Activated CD4-positive, alpha-beta T cell treated with anti-CD3 and anti-CD28 coated beads for 48 hours (primary cell): Measurements from ENCODE around the gene ADCY4.
A peak's percentile ranks its signal among the peaks of the same experiment; 100 is the strongest.
"Not testable (repeated sequence)": the region's sequence is repeated elsewhere in the genome, so short reads cannot be mapped to it uniquely, and the experiment has no call there.

Experiments used
- DNase-seq: peaks from one replicate; pipeline ENCODE4 v3.0.0-alpha.2; 2020

Gene ADCY4

DNA sequence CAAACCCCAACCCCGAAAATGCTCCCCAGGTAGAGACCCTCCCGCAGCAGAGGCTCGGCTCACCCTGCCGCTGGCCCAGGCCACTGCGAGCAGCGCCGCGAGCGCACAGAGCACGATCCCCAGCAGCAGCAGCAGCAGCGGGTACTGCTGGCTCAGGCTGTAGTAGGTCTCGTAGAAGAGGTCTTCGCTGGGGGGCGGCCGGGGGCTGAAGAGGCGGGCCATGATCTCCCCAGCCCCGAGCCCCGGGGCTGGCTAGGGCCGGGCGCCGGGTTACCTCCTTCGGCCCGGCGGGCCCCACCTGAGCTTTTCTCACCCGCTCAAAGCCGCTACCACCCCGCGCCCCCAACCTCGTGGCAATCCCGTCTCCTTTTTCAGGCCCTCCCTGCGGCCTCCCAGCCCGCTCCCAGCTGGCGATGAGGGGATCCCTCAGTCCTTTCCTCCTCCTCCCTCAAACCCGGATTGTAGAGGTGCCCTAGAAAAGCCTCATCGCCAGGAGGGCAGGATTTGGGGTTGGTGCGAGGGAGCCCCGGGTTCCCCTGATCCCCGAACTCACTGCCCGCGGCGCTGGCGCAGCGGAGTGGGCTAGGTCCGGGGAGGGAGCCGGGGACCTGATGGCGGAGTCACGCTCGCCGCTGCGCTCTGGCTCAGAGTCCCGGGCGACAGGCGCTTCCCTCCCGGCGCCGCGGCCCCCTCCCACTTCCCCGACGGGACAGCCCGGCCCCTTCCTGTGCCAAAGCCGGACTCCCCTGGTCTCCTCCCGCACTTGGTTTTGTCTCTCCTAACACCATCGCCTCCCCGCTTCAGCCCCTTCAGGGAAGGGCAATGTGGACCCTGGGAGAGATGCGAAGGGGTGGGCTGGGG lies at the start of gene ADCY4:
TSS of gene ADCY4 (minus strand) at position 641 of the 861 bp plus-strand sequence. CDS start at position 222, 419 bp downstream.
- DNase-seq = peak; percentile 39

DNA sequence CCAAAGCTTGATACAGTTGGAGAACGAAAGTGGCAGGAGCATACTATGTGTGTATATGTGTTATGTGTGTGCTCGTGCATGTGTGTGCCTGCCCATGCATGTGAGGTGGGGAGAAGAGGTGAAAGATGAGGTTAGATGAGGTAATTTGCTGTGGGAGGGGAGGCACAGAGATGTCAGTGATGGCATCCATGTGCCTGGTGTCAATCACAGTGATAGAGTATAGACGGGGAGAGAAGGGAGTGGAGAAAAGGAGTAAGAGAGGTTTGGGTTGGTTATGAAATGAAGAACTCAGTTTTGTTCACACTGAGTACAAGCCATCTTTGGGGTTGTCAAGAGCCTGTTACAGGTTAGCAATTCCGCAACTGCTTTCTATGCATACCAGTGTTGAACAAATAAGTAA lies 49.3 kb upstream of the ADCY4 start:
- no peak for DNase-seq

DNA sequence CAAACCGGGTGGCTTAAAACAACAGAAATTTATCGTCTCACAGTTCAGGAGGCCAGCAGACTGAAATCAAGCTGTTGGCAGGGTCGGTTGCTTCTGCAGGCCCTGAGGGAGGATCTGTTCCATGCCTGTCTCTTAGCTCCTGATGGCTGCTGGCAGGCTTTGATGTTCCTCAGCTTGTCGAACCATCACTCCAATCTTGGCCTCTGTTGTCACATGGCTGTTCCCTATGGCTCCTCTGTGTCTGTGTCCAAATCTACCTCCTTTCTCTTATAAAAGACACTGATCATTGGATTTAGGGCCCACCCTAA lies 47.1 kb upstream of the ADCY4 start:
- no peak for DNase-seq

DNA sequence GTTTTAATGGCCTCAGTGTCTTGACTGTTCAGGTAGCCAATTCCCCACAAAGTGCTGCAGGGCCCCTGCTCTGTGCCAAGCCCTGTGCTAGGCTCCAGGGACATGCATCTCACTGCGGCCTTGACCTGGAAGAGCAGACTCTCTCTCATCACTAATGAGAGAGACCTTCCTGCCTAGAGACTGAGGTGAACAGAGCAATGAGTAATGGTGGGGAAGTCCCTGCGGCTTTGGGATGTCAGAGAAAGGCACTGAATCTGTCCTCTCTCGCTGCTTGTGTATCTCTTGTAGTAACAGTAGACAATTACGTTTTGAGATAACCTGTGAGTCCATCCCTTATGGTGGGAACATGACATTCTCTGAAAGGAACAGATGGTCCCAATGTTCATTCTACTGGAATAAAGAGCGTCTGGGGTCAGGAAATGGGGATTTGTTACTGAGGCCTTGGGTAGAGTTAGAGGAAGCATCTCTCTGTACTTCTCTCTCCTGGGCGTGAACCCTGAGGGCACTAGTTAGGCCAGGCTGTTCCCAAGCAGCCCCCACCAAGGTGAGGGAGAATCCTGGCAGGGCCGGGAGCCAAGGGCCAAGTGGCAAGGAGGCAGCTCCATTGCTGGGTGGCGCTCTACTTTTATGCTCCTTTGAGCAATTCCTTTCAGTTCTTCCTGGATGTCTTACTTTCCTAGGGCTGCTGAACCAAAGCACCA lies 46.6 kb upstream of the ADCY4 start:
- peak; percentile 22 for DNase-seq

DNA sequence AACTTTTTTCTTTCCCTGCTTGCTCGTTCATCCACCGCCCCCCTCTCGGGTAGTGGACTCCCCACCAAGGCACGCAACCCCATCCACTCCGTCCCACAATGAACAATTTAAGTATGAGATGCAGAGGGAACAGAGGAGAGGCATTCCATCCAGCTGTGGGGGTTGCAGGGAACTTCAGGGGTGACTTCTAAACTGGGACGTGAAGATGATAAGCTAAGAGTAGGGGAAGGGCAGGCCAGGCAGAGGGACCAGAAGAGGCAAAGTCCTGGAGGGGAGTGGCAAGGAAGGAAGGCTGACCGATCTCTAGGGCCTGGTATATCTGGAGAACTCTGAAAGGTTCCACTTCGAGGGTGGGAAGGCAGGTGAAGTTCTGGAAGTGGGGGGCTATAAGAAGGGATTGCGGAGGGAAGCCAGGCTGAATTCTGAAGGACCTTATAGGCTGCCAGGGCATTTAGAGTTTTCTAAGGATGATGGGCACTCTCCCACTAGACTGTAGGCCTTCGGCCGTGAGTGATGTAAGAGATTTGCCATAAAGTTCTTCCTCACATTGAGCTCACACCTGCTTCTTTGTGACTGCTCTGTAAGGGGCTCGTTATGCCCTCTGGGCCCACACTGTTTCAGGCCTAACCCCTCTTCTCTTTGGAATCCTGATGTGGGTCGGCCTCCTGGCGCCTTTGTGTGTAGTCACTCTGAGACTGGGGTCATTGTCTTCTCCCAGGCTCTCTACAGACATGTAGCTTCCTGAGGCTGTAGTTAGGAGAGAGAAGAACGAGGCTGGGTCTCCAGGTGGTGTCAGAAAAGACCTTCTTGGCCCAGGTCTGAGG lies 45.2 kb upstream of the ADCY4 start:
- DNase-seq = no peak

DNA sequence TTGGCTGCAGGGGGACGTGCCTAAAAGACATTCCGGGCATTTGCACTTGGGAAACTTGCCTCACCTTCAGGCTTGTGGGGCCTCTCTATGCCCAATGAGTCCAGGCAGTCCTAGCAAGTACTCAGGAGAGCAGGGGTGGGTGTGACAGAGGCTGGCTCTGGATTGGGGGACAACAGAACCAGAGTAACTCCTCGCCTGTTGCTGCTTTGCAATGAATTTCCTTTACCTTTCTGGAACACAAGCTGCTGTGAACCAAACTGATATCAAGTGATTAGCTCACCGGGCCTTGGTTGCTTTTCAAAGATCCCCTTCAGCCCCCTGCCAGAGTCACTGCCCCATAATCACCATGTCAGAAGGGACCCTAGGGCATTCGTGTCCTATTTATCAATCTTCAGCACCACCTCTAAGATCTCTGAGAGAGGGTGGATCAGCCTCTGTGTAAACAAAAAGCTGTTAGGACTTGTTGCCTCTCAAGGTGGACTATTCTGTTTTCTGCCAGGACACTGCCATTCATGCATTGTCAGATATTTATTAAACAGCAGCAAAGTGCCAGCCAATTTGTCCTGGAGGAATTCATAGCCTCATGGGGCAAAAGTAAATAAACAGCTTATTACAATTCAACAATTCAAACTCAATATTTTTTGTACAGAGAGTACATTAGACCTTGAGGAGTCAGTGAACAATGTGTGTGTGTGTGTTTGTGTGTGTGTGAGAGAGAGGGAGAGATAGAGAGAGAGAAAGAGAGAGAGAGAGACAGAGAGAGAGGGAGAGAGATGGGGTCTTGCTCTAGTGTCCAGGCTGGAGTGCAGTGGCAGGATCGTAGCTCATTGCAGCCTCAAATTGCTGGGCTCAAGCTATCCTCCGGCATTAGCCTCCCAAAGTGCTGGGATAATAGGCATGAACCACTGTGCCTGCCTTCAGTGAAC lies 44.4 kb upstream of the ADCY4 start:
- DNase-seq = no peak

DNA sequence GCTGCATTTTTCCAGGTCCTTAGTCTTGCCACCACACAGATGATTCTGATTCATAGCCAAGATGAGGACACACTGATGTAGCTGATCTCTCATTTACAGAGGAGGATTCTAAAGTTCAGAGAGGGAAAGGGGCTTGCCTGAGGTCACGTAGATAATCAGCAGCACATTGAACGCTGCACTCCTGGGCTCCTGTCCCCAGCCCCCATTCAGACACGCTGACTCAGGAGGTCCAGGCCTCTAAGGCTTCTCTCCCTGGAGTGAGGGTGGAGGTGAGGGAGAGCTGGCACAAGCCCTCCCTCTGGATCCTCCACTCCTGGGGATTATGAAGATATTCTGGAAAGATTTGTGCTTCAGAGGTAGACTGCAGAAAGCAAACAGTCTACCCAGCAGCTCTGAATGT lies 43.5 kb upstream of the ADCY4 start:
- DNase-seq = no peak

DNA sequence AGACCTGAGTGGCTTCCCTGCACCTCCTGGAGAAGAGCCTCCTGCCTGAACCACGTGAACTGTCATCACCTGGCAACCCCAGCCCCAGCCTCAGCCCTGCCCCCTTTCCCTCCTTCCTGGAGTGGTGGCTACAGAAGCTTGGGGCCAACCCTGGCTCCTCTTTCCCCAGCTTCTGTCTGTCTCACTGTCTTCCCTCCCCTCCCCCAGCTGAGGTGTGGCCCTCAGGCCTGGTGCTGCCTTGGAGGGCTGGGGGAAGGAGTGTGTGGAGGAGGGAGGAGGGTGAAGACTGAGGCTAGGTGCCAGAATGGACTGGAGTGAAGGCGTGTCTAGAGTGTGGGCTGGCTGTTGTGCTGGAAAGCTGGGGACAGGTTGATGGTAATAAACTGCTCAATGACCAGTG lies 42.8 kb upstream of the ADCY4 start:
- DNase-seq = no peak

DNA sequence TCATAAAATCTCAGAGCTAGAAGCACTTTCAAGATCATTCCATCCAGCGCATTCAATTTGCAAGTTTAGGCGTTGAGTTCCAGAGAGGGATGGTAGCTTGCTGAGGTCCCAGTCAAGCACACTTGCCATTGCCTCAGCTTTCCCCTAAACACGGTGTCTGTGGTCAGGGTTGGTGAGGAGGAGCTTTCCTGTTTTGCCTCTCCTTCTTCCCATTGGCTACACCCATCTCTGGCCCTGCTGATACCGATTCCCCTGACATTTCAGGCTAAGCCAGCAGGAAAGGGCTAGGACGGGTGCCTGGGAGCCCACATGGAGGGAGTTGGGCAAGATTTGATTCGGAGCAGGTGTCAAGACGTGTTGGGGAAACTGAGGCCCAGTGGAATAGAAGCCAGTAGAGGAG lies 42.3 kb upstream of the ADCY4 start:
- DNase-seq = no peak

DNA sequence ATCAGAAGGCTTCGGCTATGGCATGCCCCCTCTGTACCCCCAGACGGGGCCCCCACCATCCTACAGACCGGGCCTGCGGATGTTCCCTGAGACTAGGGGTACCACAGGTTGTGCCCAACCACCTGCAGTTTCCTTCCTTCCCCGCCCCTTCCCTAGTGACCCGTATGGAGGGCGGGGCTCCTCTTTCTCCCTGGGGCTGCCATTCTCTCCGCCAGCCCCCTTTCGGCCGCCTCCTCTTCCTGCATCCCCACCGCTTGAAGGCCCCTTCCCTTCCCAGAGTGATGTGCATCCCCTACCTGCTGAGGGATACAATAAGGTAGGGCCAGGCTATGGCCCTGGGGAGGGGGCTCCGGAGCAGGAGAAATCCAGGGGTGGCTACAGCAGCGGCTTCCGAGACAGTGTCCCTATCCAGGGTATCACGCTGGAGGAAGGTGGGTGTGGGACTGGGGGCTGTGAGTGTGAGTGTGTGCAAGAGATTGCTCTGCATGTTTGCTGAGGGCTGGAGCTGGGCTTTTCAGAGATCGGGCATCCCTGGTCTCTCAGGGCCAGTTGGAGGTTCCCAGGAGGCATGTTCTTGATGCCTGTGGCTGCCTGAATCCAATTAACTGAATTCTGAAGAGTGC lies 41.7 kb upstream of the ADCY4 start:
- no peak for DNase-seq

DNA sequence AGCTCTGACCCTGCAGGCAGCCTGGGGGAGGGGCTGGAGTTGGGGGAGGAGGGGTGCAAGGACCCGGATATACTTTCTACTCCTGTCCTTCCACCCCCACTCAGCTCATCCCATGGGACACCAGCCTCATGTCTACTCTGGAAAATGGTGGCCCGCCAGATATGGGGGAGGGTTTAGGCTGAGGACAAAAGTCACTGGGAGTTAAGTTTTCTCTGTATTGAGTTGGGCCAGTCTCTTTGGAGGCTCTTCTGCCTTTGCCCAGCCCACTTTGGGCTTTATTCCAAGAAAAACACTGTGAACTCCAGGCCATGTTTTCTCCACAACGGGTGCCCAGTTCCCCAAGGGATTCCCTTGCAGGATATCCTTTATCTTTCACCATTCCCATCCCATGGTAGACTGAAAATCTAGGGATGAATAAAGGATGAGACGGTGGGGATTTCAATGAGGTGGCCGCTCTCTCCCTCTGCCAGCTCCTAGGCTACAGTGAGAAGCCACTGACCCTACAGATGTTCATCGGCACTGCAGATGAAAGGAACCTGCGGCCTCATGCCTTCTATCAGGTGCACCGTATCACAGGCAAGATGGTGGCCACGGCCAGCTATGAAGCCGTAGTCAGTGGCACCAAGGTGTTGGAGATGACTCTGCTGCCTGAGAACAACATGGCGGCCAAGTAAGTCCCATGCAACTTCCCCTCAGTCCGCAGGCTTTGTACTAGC lies 38.0 kb upstream of the ADCY4 start:
- DNase-seq = no peak

DNA sequence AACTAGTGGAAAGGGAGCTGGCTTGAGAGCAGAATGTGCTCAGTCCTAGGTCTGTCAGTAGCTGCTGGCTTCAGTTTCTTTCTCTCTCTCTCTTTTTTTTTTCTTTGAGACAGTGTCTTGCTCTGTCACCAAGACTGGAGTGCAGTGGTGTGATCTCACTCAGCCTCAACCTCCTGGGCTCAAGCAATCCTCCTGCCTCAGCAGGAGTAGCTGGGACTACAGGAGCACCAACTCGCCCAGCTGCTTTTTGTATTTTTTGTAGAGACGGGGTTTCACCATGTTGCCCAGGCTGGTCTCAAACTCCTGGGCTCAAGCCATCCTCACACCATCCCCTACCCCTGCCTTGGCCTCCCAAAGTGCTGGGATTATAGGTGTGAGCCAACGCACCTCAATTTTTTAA lies 36.7 kb upstream of the ADCY4 start:
- not testable (repeated sequence) for DNase-seq

DNA sequence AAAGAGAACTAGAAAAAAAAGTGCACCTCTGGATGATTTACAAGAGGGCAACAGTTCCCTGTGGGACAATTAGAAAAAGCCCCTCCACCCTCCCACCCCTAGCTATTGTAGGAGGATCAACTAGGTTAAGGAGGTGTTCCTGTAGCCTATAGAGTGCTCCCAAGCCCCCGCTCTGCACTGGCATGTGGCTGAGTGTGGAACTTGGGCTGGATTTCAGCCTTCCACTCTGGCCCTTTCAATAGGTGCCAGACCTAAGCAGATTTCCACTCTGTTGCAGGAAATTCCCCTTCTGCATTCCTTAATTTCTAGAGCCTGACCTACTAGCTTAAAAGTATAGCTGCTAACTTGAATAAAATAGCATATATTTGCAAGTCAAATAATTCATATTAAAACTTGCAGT lies 35.9 kb upstream of the ADCY4 start:
- DNase-seq = no peak

DNA sequence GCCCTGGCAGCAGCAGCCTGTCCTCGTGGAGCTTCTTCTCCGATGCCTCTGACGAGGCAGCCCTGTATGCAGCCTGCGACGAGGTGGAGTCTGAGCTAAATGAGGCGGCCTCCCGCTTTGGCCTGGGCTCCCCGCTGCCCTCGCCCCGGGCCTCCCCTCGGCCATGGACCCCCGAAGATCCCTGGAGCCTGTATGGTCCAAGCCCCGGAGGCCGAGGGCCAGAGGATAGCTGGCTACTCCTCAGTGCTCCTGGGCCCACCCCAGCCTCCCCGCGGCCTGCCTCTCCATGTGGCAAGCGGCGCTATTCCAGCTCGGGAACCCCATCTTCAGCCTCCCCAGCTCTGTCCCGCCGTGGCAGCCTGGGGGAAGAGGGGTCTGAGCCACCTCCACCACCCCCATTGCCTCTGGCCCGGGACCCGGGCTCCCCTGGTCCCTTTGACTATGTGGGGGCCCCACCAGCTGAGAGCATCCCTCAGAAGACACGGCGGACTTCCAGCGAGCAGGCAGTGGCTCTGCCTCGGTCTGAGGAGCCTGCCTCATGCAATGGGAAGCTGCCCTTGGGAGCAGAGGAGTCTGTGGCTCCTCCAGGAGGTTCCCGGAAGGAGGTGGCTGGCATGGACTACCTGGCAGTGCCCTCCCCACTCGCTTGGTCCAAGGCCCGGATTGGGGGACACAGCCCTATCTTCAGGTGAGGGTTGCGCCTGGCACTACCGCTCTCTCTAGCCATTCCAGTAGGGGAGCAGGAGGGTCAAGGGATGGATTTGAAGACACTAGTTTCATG lies 35.2 kb upstream of the ADCY4 start:
- DNase-seq = no peak

DNA sequence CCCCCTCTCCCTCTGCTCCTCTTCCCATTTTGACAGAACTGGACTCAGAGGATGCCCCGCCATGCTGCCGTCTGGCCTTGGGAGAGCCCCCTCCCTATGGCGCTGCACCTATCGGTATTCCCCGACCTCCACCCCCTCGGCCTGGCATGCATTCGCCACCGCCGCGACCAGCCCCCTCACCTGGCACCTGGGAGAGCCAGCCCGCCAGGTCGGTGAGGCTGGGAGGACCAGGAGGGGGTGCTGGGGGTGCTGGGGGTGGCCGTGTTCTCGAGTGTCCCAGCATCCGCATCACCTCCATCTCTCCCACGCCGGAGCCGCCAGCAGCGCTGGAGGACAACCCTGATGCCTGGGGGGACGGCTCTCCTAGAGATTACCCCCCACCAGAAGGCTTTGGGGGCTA lies 34.6 kb upstream of the ADCY4 start:
- no peak for DNase-seq

DNA sequence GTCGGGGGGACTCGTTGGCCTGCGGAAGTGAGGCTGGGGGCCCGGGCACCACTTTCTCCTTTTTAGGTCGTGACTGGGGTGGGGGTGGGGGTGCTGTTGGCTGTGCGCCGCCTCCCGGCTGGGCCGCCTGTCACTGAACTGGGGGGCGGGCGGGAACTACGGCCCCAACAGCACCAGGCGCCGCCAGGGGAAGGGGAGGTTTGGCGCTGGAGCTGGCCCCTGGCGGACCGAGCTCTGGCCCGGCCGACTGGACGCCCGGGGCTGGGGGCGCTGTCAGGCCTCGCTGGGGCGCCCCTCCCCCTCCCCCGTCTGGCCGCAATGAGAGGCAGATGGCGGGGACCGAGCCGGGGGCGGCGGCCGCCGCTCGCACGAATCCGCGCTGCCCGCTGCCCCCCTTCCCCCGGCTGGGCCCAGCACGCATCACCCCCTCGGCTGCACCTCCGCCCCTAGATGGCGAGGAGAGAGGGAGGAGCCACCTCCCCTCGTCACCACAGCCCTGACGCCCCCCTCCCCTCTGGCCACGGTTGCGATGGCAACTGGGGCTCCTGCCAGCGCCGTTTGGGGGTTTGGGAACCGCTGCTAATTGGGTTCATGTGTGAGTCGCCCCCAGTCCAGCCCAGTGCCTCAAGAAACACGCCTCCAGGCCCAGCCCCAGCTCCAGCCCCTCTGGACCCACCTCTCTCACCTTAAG lies 33.8 kb upstream of the ADCY4 start:
- peak; percentile 16 for DNase-seq

DNA sequence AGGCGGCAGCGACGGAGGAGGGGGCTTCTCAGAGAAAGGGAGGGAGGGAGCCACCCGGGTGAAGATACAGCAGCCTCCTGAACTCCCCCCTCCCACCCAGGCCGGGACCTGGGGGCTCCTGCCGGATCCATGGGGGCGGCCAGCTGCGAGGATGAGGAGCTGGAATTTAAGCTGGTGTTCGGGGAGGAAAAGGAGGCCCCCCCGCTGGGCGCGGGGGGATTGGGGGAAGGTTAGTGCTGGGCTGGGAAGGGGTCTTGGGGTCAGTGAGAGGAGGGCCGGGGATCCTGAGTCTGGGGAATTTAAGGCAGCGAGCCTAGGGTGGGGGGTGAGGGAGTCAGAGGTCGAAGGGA lies 33.3 kb upstream of the ADCY4 start:
- DNase-seq = no peak

DNA sequence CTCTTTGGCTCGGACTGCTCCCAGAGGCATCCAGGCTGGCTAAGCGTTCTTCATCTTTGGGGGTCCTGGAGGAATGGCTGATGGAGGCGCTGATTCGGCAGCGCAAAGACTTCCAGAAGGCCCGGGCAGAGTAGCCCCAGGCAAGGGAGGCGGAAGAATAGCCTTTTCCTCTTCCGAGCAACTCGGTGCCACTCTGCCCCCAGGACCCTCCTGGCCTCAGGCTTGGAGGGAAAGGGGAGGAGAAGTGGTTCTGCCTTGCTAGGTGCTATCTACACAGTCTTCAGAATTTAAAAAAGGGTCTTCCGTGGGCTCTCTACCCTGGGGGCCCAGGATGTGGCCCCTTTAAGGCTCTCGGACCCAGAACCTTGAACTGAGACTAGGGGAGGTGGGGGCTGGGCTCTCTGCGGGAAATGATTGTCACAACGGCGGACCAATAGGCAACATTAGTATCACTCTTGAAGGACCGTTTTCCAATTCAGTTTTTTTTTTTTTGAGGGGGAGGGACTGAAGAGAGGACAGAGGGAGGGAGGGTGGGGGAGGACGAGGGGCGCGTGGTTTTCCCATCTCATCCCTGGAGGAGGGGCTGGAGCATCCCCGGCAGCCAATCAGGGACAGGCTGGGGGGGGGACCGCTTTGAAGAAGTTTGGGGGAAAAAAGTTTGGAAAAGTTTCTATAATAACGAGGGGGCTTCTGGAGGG lies 32.8 kb upstream of the ADCY4 start, which contains the start of gene NFATC4:
TSS of gene NFATC4 (plus strand) at position 671 of the 698 bp plus-strand sequence. CDS start 157 bp downstream, outside the sequence.
- peak; percentile 38 for DNase-seq
